ENCODE results near the gene MXRA8.
A peak's percentile ranks its signal among the peaks of the same experiment; 100 is the strongest.
"Not testable (repeated sequence)": the region's sequence is repeated elsewhere in the genome, so short reads cannot be mapped to it uniquely, and the experiment has no call there.

The MXRA8 gene

GRCh38 chr1:1318777-1319645, 39.3 kb downstream of the MXRA8 start:
- DNase-seq: no peak

GRCh38 chr1:1318131-1318652, 40.2 kb downstream of the MXRA8 start:
- no peak for DNase-seq

GRCh38 chr1:1317420-1317819, 40.9 kb downstream of the MXRA8 start:
- DNase-seq: no peak

- not testable (repeated sequence) for DNase-seq
Measured at GRCh38 chr1:1316199-1316598, 42.2 kb downstream of the MXRA8 start.

GRCh38 chr1:1315435-1315954, 42.9 kb downstream of the MXRA8 start:
- DNase-seq: no peak

- DNase-seq: no peak
Measured at GRCh38 chr1:1314678-1315335, 43.5 kb downstream of the MXRA8 start.

GRCh38 chr1:1314237-1314586, 44.1 kb downstream of the MXRA8 start:
- DNase-seq: no peak

GRCh38 chr1:1313500-1314236, 44.7 kb downstream of the MXRA8 start:
- DNase-seq: no peak

GRCh38 chr1:1312450-1313314, 45.7 kb downstream of the MXRA8 start:
- no peak for DNase-seq

GRCh38 chr1:1311107-1312104, 46.9 kb downstream of the MXRA8 start:
- no peak for DNase-seq

- no peak for DNase-seq
Measured at GRCh38 chr1:1310476-1311053, 47.8 kb downstream of the MXRA8 start.

- no peak for DNase-seq
Measured at GRCh38 chr1:1310109-1310385, 48.3 kb downstream of the MXRA8 start.

GRCh38 chr1:1309251-1310108, 48.9 kb downstream of the MXRA8 start:
- DNase-seq: no peak

GRCh38 chr1:1308756-1309250, 49.6 kb downstream of the MXRA8 start:
- DNase-seq: no peak

GRCh38 chr1:1307923-1308755, 50.2 kb downstream of the MXRA8 start, which contains the start of the genes ACAP3 and PUSL1:
ACAP3 (minus strand) TSS chr1:1307930; CDS start chr1:1307815, 115 bp downstream.
PUSL1 (plus strand) TSS chr1:1308597; CDS start chr1:1308644, 47 bp downstream.
- peak; percentile 63 for DNase-seq

- no peak for DNase-seq
Measured at GRCh38 chr1:1307261-1307922, 51.0 kb downstream of the MXRA8 start.

- DNase-seq: no peak
Measured at GRCh38 chr1:1306661-1307260, 51.6 kb downstream of the MXRA8 start.

All from NCI-H748 treated with DMSO at 0.1 percent for 48 hours (cell line).